ENCODE data around the gene JAK1. TPM values are rescaled to one million over a fixed set of nuclear protein-coding genes. Genes with fewer than 3 reads are reported as not detected.

Gene JAK1
- total and polyA plus RNA-seq, 10 of the 15 experiments (the other 5 are each of a cell fraction or from before 2014, with no cell fraction given): 9.6 to 45.5 (median 35.7) TPM

GRCh38 chr1:64956010-64956640, 10.2 kb downstream of the JAK1 start (continued):
- TF ChIP-seq NFYA (IDR thresholded peaks at IDR 0.05; ENCODE audit: borderline replicate concordance, low read depth, low read length): no peak
- TF ChIP-seq ZBTB40 (IDR thresholded peaks at IDR 0.05; ENCODE audit: borderline replicate concordance): no peak
- no peak for TF ChIP-seq NFXL1 (IDR thresholded peaks at IDR 0.05; ENCODE audit: borderline replicate concordance)
- TF ChIP-seq SREBF1 (IDR thresholded peaks at IDR 0.05; ENCODE audit: low read length): no peak
- TF ChIP-seq JUND (IDR thresholded peaks at IDR 0.05; ENCODE audit: low read depth, low read length): no peak
- TF ChIP-seq MLLT1 (IDR thresholded peaks at IDR 0.05): no peak
